Left kidney (tissue), 2 donors: Measurements from ENCODE around the gene CDC42. TPM values are rescaled to one million over a fixed set of nuclear protein-coding genes. Genes with fewer than 3 reads are reported as not detected.

Experiments used
- DNase-seq: peaks from one replicate; pipeline ENCODE4 v3.0.0-alpha.2; 2013
- polyA plus RNA-seq: library from polyadenylated mRNA; unstranded; fragments of 120-200 nt; gene quantifications from one replicate; pipeline ENCODE4 v1.2.1, GENCODE V29; 2013; ENCODE audit not compliant: insufficient read length

The CDC42 gene
- polyA plus RNA-seq, 1 donor = 393 TPM

DNA sequence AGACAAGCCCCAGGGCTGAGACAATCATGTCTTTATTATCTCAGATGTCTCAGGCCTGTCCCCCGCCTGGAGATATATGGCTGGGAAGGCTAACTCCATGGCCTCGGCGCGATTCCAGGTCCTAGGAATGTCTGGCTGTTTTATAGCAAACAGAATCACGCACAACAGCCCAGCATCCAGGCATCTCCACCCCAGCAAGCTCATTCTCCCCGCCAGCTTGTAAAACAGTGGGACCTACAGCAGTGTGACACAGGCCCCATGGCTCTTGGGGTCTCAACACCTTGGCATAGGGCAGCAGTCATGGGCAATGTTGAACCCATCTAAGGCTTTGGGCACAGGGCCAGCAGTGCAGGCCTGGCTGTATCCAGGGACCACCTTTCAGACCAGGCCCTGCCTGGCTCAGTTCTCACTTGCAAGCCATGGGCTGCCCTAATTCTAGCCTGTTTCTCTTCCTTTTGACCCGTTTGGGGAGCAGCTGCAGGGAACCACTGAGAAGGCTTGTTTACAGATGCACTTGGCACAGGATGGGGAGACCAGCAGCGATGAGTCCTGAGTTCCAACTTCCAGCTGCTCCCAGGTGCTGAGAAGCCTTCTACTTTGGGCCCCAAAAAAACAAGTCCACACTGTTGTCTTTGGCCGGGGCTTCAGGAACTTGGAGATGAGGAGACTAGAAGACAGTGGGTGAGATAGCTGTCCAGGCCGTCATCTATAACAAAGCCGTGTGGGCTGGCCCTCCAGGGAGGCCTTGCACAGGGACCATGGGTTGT, 56.0 kb downstream of the CDC42 start:
- DNase-seq = peak; percentile 67

DNA sequence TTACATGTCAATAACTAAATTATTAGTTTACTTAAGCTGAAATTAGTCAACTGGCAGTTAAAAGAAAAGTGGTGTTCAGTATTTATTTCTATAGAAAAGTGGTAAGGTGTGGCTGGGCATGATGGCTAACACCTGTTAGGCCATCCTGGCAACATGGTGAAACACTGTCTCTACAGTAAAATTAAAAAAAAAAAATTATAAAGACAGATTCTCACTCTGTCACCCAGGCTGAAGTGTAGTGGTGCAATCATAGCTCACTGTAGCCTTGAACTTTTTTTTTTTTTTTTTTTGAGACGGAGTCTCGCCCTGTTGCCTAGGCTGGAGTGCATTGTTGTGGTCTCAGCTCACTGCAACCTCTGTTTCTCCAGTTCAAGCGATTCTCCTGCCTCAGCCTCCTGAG, 57.5 kb downstream of the CDC42 start:
- DNase-seq = no peak

DNA sequence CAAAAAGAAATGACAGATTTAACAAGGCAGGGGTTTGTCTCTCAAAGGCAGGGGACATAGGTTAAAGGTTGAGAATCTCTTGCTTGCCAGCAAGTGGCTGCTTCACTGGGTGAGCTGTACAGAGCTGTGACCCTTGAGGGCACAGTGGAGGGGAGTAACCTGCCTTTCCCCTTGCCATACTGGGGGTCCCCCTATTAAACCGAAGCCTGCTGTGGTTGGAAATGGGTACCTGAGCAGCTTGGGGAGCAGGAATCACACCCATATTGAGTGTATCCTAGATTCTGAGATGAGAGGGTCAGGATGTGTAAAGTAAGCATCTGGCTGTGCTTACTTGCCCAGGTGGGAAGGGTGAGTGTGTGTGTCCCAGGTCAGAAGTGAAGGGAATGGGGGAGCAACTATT, 58.6 kb downstream of the CDC42 start:
- DNase-seq = no peak

GRCh38 chr1:22111620-22112019, 59.1 kb downstream of the CDC42 start:
- DNase-seq = no peak

DNA sequence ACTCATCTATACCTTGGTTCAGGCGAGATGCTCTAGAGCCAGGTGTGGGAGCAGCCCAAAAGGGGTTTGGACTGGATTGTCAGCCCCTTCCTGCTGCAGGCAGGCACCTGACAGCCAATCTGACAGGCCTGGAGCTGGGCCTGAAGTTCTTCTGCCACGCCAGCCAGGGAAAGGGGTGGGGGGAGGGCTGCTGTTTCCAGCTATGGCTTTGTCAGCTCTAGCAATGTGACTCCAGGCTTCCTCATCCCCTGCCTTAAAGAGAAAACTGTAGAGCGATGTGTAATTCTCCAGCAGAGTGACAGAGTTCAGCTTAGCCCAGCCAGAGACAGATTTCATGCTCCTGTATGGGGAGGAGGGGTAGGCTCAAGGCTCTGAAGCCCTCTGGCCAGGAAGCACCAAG, 60.0 kb downstream of the CDC42 start:
- DNase-seq = no peak

GRCh38 chr1:22114083-22115012, 61.8 kb downstream of the CDC42 start:
- DNase-seq = peak; percentile 63

- DNase-seq = no peak
Observed at GRCh38 chr1:22115286-22115685, 62.8 kb downstream of the CDC42 start.

GRCh38 chr1:22117238-22117637, 64.7 kb downstream of the CDC42 start:
- DNase-seq = no peak

GRCh38 chr1:22117851-22118250, 65.3 kb downstream of the CDC42 start:
- no peak for DNase-seq

DNA sequence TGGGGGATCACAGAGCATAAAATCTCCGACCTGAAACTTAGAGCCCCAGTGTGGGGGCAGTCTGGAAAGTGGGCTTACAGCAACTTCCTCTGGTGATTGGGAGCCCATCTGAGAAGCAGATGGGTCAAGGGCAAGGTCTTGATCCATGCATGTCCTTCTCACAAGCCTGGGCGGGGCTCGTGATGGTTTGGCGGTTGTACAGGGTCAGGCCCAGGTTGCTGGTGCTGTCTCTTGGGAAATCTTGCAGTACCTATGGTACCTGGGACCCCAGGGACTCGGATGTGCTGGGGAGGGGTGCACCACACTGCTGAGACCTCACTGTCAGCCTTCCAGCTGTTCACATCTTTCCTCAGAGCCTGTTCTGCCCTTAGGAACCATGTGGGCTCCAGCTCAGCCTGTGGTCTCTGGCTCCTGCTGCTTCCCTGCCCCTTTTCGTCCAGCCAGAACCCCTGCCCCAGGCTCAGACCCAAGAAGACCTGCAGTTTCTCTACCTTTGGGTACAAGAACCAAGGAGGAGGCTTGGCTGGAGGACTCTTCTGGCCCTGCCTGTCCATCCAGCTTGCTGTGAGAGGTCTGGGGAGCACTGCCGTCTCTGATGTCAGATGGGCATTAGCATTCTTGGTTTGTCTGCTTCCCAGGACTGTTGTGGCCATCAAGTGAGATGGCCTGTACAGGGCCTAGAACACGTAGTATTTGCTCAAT, 65.9 kb downstream of the CDC42 start:
- no peak for DNase-seq

DNA sequence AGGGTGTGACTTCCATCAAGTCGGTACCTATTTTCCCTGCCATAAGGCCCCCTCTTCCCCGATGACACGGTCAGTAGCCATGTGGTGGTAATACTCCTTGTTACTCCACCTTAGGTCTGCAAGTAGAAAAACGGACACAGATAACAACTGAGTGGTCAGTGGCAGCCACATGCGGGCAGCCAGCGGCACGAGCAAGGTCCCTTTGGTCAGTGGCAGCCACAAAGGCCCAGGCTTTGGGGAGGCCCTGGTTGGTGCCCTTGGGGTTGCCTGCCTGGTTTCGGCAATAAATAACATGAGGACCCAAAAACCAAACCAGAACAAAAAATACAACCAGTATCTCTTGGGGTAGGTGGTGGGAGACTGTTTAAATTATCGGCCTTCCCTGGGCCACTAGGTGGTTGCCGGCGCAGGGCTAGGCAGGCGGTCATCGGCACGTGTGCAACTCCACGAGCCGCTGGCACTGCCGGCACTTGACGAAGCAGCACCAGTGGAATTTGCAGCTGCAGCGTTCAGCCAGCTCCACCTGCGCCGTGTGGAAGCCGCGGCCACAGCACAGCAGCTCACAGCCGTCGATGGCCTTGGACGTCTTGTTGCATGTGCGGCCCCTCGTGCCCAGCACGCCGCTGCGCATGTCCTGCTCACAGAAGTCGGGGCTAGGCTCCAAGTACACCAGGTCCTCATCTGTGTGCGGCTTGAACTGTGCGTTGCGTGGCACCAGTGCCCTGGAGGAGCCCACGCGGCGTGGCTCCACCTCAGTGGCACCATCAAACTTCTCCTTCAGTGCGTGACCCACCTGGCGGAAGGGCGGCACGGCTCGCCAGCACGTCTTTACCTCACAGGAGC, 67.3 kb downstream of the CDC42 start:
- DNase-seq = no peak

DNA sequence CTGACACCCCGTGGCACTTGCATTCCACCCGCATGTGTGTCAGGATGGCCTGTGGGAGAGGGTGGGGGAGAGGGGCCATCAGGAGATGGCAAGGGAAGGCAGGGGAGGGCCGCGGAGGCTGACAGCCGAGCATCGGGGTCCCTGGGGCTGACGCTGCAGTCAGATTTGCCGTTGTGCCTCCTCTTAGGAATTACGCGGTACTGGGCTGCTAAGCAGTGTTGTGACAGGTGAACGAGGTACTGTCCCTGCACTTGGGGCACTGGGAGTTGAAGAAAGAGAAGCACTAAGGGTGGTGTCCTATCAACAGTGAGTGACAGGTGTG, 67.9 kb downstream of the CDC42 start:
- DNase-seq = no peak

GRCh38 chr1:22121421-22121911, 69.0 kb downstream of the CDC42 start:
- DNase-seq = no peak

DNA sequence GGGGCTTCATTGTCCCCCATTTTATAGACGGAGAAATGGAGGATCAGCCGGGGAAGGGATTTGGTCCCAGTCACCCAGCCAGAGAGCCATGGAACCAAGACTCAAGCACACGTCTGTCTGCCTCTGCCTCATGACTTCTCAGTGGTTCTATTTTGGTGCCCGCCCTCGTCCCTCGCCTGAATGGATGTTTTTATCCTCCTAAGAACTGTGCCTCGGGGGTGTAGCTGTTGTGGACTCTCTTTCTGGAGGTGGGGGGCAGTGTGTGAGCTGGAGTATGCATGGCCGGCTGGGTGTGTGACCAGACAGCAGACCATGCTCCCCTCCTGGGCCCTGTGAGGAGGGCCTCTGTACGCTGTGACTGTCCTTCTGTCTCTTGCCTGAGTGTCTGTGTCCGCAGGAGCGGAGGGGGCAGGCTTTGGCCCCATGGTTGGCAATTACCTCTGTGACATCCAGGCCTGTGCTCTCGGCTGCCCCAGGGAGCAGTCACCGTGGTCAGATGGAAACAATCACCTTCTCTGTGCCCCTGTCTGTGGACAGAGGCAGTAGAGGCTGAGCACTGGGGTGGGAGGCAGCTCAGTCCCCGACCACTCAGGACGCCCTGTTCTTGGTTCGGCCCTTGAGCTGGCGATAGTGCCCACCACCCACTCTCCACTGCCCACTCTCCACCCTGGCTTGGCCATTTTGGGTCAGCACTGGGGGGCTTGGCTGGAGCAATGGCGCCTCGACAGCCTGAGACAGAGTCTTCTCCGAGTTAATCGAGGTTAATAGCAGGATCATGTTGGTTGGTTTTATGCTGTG, 70.0 kb downstream of the CDC42 start:
- no peak for DNase-seq

GRCh38 chr1:22123071-22123390, 70.5 kb downstream of the CDC42 start:
- no peak for DNase-seq

DNA sequence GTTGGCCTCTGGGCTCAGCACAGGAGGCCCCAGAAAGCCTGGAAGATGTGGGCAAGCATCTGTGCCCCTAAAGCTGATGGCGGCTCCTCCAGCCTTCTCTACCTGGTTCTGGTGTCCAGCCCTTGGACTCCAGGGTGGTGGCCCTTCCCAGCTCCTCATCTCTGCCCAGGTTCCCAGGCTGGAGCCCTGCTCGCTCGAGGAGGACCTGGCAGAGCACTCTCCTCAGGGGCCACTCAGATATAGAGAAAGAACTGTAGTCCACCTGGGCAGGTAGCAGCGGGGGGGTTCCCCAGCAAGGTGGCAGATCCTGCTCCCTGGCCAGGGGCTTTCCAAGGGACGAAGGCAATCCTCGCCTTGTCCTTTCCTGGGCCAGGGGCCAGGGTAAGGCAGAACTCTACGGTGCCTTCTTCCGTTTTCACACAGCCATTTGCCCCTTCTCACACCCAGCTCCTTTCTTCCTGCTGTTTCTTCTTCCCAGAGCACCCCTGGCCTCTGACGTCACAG, 71.4 kb downstream of the CDC42 start:
- no peak for DNase-seq

DNA sequence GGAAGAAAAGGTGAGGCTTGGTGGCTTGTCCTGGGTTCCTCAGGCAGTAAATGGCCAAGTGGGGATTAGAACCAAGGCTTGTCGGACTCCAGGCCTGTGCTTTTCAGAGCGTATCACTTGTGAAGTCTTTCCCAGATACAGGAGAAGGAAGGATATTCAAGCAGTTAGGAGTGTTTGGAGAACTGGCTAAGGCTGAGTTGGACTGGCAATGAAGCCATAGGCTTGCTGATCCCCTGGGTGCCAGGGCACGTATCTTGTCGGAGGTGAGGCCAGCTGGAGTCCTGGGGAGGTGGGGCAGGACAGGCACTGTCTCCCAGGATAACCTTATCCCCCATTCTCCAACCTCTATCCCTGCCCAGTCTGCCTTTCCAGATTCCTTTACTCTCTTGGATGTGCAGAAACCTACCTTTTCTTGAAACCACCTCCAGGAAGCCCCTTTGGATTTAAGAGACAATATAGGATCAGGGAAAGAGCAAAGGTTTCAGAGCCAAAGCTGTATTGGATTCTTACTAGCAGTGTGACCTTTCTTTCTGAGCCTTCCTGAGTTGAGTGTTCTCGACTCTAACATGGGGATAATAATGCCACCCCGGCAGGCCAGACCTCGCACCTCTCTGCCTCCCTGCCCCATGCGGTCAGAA, 72.2 kb downstream of the CDC42 start:
- no peak for DNase-seq

GRCh38 chr1:22126531-22126930, 74.0 kb downstream of the CDC42 start:
- DNase-seq = no peak

DNA sequence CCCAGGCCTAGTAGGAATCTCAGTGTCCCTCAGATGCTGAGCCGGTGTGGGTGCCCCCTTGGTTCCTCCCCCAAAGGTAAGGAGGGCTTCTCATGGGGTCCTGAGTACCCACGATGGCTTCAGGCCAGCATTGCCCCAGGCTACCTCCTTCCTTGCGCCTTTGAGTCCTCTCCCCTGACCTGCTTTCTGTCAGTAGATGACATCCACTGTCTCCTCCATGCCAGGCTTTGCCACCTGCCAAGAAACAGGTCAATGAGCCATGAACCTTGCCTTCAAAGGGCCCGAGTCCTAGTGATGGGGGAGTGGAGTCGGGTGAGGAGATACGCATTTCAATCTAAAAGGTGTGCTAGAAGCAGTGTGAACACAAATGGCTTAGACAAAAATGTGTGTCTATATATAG, 74.7 kb downstream of the CDC42 start:
- no peak for DNase-seq

GRCh38 chr1:22127731-22128130, 75.2 kb downstream of the CDC42 start:
- DNase-seq = no peak
